ENCODE results near the gene NDUFV1. TPM values are rescaled to one million over a fixed set of nuclear protein-coding genes. Genes with fewer than 3 reads are reported as not detected.

The NDUFV1 gene
- total and polyA plus RNA-seq, 2 donors (not counting 1 experiment from before 2014, with no cell fraction given), result 238 to 315 TPM

GRCh38 chr11:67641338-67642172 lies 34.8 kb downstream of the NDUFV1 start:
- Histone ChIP-seq H3K27ac (ENCODE audit: low read length in 2 of 2) (no peak overlapping the region), H3K4me3 (ENCODE audit: control extremely low read depth in 1 of 5, extremely low read depth in 1 of 5, insufficient read depth in 1 of 5, low read depth in 2 of 5, low read length in 4 of 5) (no peak overlapping the region), H3K9me3 (ENCODE audit: control extremely low read depth in 1 of 3, control insufficient read depth in 2 of 3, insufficient read depth in 1 of 3, low read length in 2 of 3) (peaks cover 0 to 16% (median 5%) of the 10 kb centered on the region in 3 donors), H4K20me1 (ENCODE audit: control insufficient read depth, insufficient read depth, low read length, poor library complexity, severe bottlenecking) (no peaks in the 10 kb centered on the region), H2AFZ (ENCODE audit: insufficient read depth, low read depth, low read length, poor library complexity, severe bottlenecking) (no peak overlapping the region), H3K4me2 (replicated peaks; ENCODE audit: low read depth, low read length, poor library complexity, severe bottlenecking) (no peak overlapping the region), H3K9ac (ENCODE audit: low read length) (no peak overlapping the region), H3K79me2 (ENCODE audit: control insufficient read depth, insufficient read depth, low read length) (no peaks in the 10 kb centered on the region), H3K27me3 (replicated peaks in 1 of 4; ENCODE audit: control extremely low read depth in 1 of 4, control insufficient read depth in 3 of 4, insufficient read depth in 4 of 4, low read length in 3 of 4) (peaks cover 0 to 18% (median 3%) of the 10 kb centered on the region in 4 experiments), H3K4me1 (ENCODE audit: control insufficient read depth in 2 of 2, insufficient read depth in 2 of 2, low read length in 2 of 2) (peaks cover 30 to 34% of the 10 kb centered on the region in 2 donors), H3K36me3 (replicated peaks in 1 of 2; ENCODE audit: control extremely low read depth in 1 of 2, control insufficient read depth in 1 of 2, extremely low read depth in 1 of 2, insufficient read depth in 2 of 2, low read length in 1 of 2) (no peaks in the 10 kb centered on the region)
- H3K9me3 Mint-ChIP-seq (ENCODE audit: insufficient read depth), result no peaks in the 10 kb centered on the region
- DNase-seq, result no peak
- TF ChIP-seq EZH2 (IDR thresholded peaks at IDR 0.05; ENCODE audit: borderline replicate concordance, insufficient read depth, low read depth, low read length, poor library complexity, severe bottlenecking) (no peak), CTCF (IDR thresholded peaks at IDR 0.05) (no peak)
- H3K27ac Mint-ChIP-seq, result no peak overlapping the region
- 97% methylated on average over 25 of the region's 28 CpGs for WGBS (ENCODE audit: insufficient coverage)
- peaks cover 4% of the 10 kb centered on the region for H3K27me3 Mint-ChIP-seq
- no peak overlapping the region for H3K4me3 Mint-ChIP-seq
- intact Hi-C loops (cut with micrococcal nuclease), result no loop called here
- no peak for ATAC-seq (ENCODE audit: low read depth)
- H3K4me1 Mint-ChIP-seq, result peaks cover 29% of the 10 kb centered on the region
- POLR2A ChIA-PET, result no interaction called here
- CTCF ChIA-PET, result interaction anchor here (0.8 to 1.2 kb wide), 3 partner anchors 10 to 17 kb away, joined by 3 read pairs; partner anchors contain the start of gene NUDT8
